ENCODE data around the gene SYT13.

The SYT13 gene

GRCh38 chr11:45215098-45215865 is 70.9 kb downstream of the SYT13 start:
- peak; percentile 65 for DNase-seq

GRCh38 chr11:45213717-45214116 is 72.4 kb downstream of the SYT13 start:
- no peak for DNase-seq

GRCh38 chr11:45213316-45213665 is 72.8 kb downstream of the SYT13 start:
- no peak for DNase-seq

- no peak for DNase-seq
These were observed 73.4 kb downstream of the SYT13 start for GRCh38 chr11:45212566-45213315.

DNA sequence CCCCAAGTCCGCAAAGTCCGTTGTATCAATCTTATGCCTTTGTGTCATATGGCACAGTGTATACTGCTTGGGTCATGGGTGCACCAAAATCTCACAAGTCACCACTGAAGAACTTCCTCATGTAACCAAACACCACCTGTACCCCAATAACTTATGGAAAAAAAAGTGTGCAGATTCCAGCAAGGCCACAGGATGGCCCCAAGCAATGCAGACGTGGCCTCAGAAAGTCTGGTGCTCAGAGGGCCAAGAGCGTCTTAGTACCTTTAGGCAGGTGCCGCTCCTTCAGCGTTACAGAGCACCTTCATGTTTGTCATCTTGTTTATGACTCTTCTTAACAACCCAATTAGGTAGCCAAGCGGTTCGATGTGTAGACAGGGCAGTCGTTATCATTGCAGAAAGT is 74.4 kb downstream of the SYT13 start:
- DNase-seq, result no peak

DNA sequence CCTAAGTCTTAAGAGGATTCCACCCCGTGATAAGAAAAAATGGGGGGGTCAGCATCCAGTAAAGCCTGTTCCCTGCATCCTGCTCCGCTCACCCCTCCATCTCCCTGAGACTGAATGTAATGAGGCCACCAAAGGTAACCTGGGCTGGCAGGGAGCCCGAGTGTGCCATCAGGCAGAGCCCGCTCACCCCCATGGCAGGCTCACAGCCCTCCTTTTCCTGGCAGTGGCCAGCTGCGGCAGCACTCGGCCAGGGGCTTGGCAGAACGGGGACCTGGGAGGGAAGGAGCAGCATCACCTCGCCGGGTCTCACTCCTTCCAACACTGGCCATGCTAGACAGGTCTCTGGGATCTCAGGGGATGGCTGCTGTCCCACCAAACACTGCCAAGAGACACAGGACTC is 75.3 kb downstream of the SYT13 start:
- no peak for DNase-seq

DNA sequence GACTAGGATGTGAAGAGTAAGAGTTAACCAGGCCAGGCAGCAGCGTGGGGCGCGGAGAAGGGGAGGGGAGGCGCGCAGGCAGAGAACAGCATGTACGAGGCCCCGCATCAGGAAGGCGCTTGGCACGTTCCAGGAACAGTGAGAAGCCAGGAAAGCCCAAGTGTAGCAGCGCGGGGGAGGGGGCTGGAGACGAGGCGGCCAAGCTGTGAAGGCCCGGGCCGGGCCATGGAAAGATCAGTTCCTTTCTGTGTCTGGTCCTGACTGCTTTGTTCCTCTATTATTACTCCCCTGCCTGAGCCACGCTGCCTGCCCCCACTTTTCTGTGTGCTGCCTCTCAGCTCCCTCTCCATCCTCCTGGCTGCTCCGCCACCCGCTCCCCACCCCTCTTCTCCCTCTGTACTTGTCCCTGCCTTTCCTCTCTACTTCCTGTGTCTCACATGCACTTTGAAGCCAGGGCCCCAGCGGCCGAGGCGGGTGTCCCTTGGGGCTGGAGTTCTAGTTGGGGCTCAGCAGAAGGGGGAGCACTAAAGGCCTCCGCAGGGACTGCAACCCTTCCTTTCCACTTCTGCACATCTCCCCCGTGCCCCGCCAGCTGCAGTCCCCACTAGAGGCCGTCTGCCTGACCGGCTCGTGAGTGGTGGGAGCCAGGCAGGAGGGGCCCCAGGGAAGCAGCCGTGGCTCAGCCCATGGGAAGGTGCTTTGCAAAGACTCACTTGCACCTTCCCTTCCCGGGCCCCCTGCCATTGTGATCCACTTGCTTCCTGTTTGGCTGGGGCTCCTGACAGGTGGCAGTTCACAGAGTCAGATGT is 76.0 kb downstream of the SYT13 start:
- DNase-seq, result peak; percentile 15

- DNase-seq, result no peak
These were observed 76.9 kb downstream of the SYT13 start for GRCh38 chr11:45209000-45209879.

DNA sequence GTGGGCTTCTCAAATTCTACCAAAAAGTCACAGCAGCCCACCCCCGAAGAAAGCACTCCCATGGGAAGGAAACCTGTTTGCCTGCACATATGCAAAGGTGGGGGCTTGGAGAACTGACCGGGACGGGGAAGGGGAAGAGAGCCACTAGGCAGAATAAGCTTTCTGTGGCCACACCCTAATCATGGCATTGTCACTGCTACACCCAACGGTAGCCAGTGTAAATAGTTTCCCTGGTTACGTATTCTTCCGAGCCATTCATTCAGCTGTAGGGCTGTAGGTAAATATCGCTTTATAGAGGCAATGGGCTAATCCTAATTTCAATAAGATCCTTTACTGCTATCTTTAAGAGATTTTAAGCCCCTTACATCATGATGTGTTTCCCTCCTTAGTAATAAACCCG is 78.0 kb downstream of the SYT13 start:
- no peak for DNase-seq

DNA sequence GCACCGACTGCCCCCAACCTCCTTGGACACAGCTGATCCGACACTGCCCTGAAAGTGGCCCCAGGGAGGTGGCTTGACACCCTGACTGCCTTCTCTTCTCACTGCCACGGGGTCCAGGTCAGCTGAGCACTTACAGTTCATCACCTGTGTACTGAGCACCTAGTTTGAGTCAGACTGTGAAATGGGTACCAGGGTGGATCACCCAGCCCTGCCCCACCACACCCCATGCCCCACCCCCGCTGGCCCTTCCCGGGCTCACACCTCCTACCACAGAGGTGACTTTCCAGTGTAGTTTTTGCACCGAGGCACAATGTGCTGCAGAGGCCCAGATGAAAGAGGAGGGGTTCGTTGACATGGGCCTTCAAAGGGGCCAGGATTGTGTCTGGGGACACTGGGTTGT is 80.2 kb downstream of the SYT13 start:
- DNase-seq, result no peak

- DNase-seq, result no peak
These were observed 81.4 kb downstream of the SYT13 start for GRCh38 chr11:45204761-45205160.

DNA sequence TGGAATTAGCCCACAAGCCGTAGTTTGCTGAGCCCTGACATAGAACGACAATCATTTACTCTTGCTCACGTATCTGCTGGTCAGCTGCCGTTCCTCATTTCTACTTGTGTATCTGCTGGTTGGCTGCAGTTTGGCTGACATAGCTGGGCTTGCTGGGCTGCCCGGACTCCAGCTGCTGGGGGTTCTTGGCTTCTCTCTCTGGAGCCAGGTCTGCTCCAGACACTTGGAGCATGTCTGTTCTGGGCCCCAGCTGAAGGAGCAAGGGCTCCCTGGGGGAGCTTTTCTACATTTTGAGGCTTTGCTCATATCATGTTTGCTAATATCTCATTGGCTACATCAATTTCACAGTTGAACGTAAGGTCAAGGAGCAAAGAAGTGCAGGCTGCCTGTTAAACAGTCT is 92.4 kb downstream of the SYT13 start:
- DNase-seq, result no peak

Data from suppressor macrophage treated with lipopolysaccharide for 4 hours (primary cell).